Endothelial cell of umbilical vein (primary cell): ENCODE measurements around the gene SRCAP. TPM values are rescaled to one million over a fixed set of nuclear protein-coding genes. Genes with fewer than 3 reads are reported as not detected.
A peak's percentile ranks its signal among the peaks of the same experiment; 100 is the strongest.

Experiments used
- BruUV-seq: library from RNA; stranded (reverse); fragments of 400-500 nt; replicated peaks from 2 replicates; lab custom pipeline; 2021; lab: Mats Ljungman, UMichigan
- CTCF ChIA-PET: fragments of 300-600, 350-600 bp; sonication (Branson Sonifier 250); formaldehyde crosslinking; loops from one replicate; lab custom pipeline; 2021; ENCODE audit warnings: antibody characterized with exemption, inconsistent platforms; lab: Charles Lee
- POLR2A ChIA-PET: fragments of 300-600, 350-600 bp; sonication (Branson Sonifier 250); formaldehyde crosslinking; loops from one replicate; lab custom pipeline; 2021; ENCODE audit warnings: antibody characterized with exemption, inconsistent platforms; lab: Charles Lee
- DNase-seq: peaks from one replicate; pipeline ENCODE4 v3.0.0-alpha.2; 2011; ENCODE audit warnings: low read depth, low spot score
- FAIRE-seq: peaks from 2 replicates; lab custom pipeline; 2011; peaks lifted over from hg19 to GRCh38; lab: Jason Lieb, UNC
- H2AFZ ChIP-seq: 2 replicates; pipeline ENCODE4 v1.6.0; 2012; ENCODE audit warnings: low read depth, low read length, control low read depth, inconsistent platforms
- H3K27ac ChIP-seq: 2 replicates; pipeline ENCODE4 v1.5.1; 2011; ENCODE audit warnings: low read depth, mild to moderate bottlenecking, control low read depth, low read length, moderate library complexity; ENCODE audit not compliant: insufficient read depth
- H3K27me3 ChIP-seq, 2 experiments: 2 replicates each; pipeline versions ENCODE4 v1.6.0 to v1.6.1; 2011; ENCODE audit warnings: low read length in 2 of 2, mixed read lengths in 1 of 2; ENCODE audit not compliant: control insufficient read depth in 2 of 2, insufficient read depth in 2 of 2
- H3K36me3 ChIP-seq, 2 experiments: 2 replicates in 1 of 2; 3 replicates in 1 of 2; pipeline ENCODE4 v1.5.1; 2011; ENCODE audit warnings: low read length in 2 of 2, mild to moderate bottlenecking in 1 of 2, moderate library complexity in 1 of 2; ENCODE audit not compliant: control insufficient read depth in 2 of 2, insufficient read depth in 2 of 2; ENCODE audit errors: extremely low read depth in 1 of 2
- H3K4me1 ChIP-seq: 3 replicates; pipeline ENCODE4 v1.5.1; 2011; ENCODE audit warnings: mild to moderate bottlenecking, low read length; ENCODE audit not compliant: control insufficient read depth, insufficient read depth; ENCODE audit errors: extremely low read depth
- H3K4me2 ChIP-seq: 2 replicates; pipeline ENCODE4 v1.6.1; 2011; ENCODE audit warnings: low read length, control low read depth, mixed read lengths; ENCODE audit not compliant: insufficient read depth
- H3K4me3 ChIP-seq, 3 experiments: fragments of 200-600 bp in 1 of 3; sonication (generic), shearing (Covaris generic) in 1 of 3; replicated peaks in 1 of 3; 2 replicates each; pipeline ENCODE4 v1.5.1; 2011 to 2016; ENCODE audit warnings: control low read depth in 3 of 3, low read length in 3 of 3, mild to moderate bottlenecking in 2 of 3, inconsistent platforms in 1 of 3, low read depth in 1 of 3, moderate library complexity in 1 of 3; ENCODE audit not compliant: insufficient read depth in 1 of 3
- H3K79me2 ChIP-seq: 2 replicates; pipeline ENCODE4 v1.6.0; 2012; ENCODE audit warnings: low read length, inconsistent platforms; ENCODE audit not compliant: control insufficient read depth, insufficient read depth
- H3K9ac ChIP-seq: replicated peaks from 2 replicates; pipeline ENCODE3; 2011; ENCODE audit warnings: low read length, control low read depth; ENCODE audit not compliant: insufficient read depth; ENCODE audit errors: extremely low read depth
- H3K9me1 ChIP-seq: replicated peaks from 3 replicates; pipeline ENCODE4 v1.6.0; 2011; ENCODE audit warnings: mild to moderate bottlenecking, low read length; ENCODE audit not compliant: control insufficient read depth, insufficient read depth; ENCODE audit errors: extremely low read depth
- H3K9me3 ChIP-seq: replicated peaks from 2 replicates; pipeline ENCODE4 v1.5.1; 2012; ENCODE audit warnings: low read length, inconsistent platforms; ENCODE audit not compliant: control insufficient read depth, insufficient read depth
- H4K20me1 ChIP-seq: replicated peaks from 2 replicates; pipeline ENCODE3; 2011; ENCODE audit warnings: mild to moderate bottlenecking, low read length; ENCODE audit not compliant: control insufficient read depth, insufficient read depth; ENCODE audit errors: extremely low read depth
- CTCF ChIP-seq, 2 donors: IDR thresholded peaks; 1 replicate in 1 of 2; 2 replicates in 1 of 2; pipeline ENCODE4 v1.5.1; 2011; ENCODE audit warnings: low read length in 2 of 2, mild to moderate bottlenecking in 2 of 2, moderate library complexity in 2 of 2, control low read depth in 1 of 2, inconsistent platforms in 1 of 2, low read depth in 1 of 2; ENCODE audit not compliant: insufficient read depth in 1 of 2; ENCODE audit errors: extremely low read depth in 1 of 2
- EZH2 ChIP-seq: IDR thresholded peaks from 2 replicates; pipeline ENCODE4 v1.6.1; 2012; ENCODE audit warnings: borderline replicate concordance, low read depth, mild to moderate bottlenecking, moderate library complexity, low read length, inconsistent platforms; ENCODE audit not compliant: severe bottlenecking
- GATA2 ChIP-seq: IDR thresholded peaks from 2 replicates; pipeline ENCODE4 v1.7.0; 2011; ENCODE audit warnings: low read depth, mild to moderate bottlenecking, moderate library complexity, mixed read lengths, low read length; ENCODE audit not compliant: insufficient read length, insufficient read depth
- JUN ChIP-seq: IDR thresholded peaks from 2 replicates; pipeline ENCODE4 v1.6.1; 2011; ENCODE audit warnings: borderline replicate concordance, low read depth; ENCODE audit not compliant: insufficient read length, insufficient read depth
- MYC ChIP-seq: IDR thresholded peaks from one replicate; pipeline ENCODE4 v1.6.1; 2011; ENCODE audit warnings: mild to moderate bottlenecking, low read depth, low read length
- POLR2A ChIP-seq: IDR thresholded peaks from 2 replicates; pipeline ENCODE4 v1.6.1; 2012; ENCODE audit warnings: low read depth, mild to moderate bottlenecking, control low read depth, low read length
- POLR2AphosphoS5 ChIP-seq: IDR thresholded peaks from 2 replicates; pipeline ENCODE4 v1.6.1; 2012; ENCODE audit warnings: low read depth, mild to moderate bottlenecking, control low read depth, low read length, moderate library complexity; ENCODE audit not compliant: insufficient read depth
- dilution Hi-C: fragments of 300-500 bp; cut with MboI; formaldehyde crosslinking; loops from one replicate; pipeline ENCODE4 v1.15.0; 2019; ENCODE audit warnings: low sequenced_read_pairs; ENCODE audit not compliant: extremely low pct_ligation_motif_present
- intact Hi-C: fragments of 100-400 bp; cut with micrococcal nuclease; formaldehyde crosslinking; loops from one replicate; pipeline ENCODE4 v1.10.0; 2022
- polyA plus RNA-seq, 4 experiments: library from polyadenylated mRNA; depleted of rRNA in 3 of 4; stranded (reverse) in 3 of 4; unstranded in 1 of 4; fragments of >200 nt; gene quantifications; 2 replicates each; pipeline versions ENCODE4 v1.2.1 to v1.2.3, GENCODE V29; 2011 to 2012; ENCODE audit warnings: missing spikeins in 1 of 4
- total RNA-seq: library from RNA; stranded (reverse); gene quantifications from 2 replicates; pipeline ENCODE4 v1.2.3, GENCODE V29; 2021

Gene SRCAP
- total and polyA plus RNA-seq, 2 donors (not counting 3 experiments of a cell fraction or from before 2014, with no cell fraction given): 11.0 to 77.7 TPM

GRCh38 chr16:30737794-30738648, 39.0 kb downstream of the SRCAP start:
- POLR2A ChIA-PET: interaction anchor here (0.6 kb wide), 1 partner anchor 14 kb away, joined by 3 read pairs; no protein-coding TSS in a partner anchor
- dilution Hi-C loops: no loop called here
- no peak for FAIRE-seq

More at GRCh38 chr16:30737794-30738648, 39.0 kb downstream of the SRCAP start:
- Histone ChIP-seq H3K79me2 (no peaks in the 10 kb centered on the region), H3K9me1 (no peaks in the 10 kb centered on the region), H3K4me1 (peaks cover 20% of the 10 kb centered on the region), H3K27ac (no peak overlapping the region), H4K20me1 (no peaks in the 10 kb centered on the region), H2AFZ (no peak overlapping the region), H3K36me3 (peaks cover 19 to 51% of the 10 kb centered on the region in 2 experiments), H3K9ac (no peak overlapping the region), H3K4me3 (no peak overlapping the region), H3K27me3 (no peaks in the 10 kb centered on the region), H3K4me2 (no peak overlapping the region), H3K9me3 (no peaks in the 10 kb centered on the region)
- no peak for TF ChIP-seq POLR2A
- no peak for TF ChIP-seq POLR2AphosphoS5
- no peak for TF ChIP-seq JUN
- no peak for TF ChIP-seq MYC
- TF ChIP-seq GATA2: no peak
- no peak for TF ChIP-seq EZH2
- TF ChIP-seq CTCF (IDR thresholded peaks at IDR 0.05; ENCODE audit: extremely low read depth in 1 of 2, insufficient read depth in 1 of 2, low read depth in 1 of 2, low read length in 2 of 2): no peak
- intact Hi-C loops: no loop called here
- no peak for DNase-seq
- CTCF ChIA-PET: interaction anchor here (0.8 kb wide), 1 partner anchor 10 kb away, joined by 3 read pairs; the partner anchor contains the start of gene PHKG2
- BruUV-seq: TSS peak; percentile 26
